ENCODE measurements around the gene PPP2R2C. TPM values are rescaled to one million over a fixed set of nuclear protein-coding genes. Genes with fewer than 3 reads are reported as not detected.
A peak's percentile ranks its signal among the peaks of the same experiment; 100 is the strongest.

Gene PPP2R2C
- total and polyA plus RNA-seq, 2 donors (not counting 1 experiment from before 2014, with no cell fraction given) = 0.10 to 0.17 TPM

DNA sequence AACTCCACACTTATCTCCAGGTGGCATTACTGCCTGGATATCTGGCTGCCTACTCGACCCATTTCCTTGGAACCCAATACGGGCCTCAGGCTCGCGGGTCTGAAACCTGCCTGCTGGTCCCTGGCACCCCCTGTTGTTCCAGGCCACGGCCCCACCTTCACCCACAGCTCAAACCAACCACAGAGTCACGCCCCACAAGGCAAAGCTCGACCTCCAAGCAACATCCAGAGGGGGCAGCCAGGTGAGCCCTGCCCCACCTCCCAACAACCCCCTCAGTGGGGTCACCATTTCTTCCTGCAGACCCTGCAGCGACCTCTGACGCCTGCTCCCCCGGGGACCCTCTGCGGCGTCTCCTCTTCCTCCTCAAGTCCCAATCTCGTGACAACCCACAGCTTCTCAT, 126.5 kb downstream of the PPP2R2C start:
- TF ChIP-seq, protein P1, sequence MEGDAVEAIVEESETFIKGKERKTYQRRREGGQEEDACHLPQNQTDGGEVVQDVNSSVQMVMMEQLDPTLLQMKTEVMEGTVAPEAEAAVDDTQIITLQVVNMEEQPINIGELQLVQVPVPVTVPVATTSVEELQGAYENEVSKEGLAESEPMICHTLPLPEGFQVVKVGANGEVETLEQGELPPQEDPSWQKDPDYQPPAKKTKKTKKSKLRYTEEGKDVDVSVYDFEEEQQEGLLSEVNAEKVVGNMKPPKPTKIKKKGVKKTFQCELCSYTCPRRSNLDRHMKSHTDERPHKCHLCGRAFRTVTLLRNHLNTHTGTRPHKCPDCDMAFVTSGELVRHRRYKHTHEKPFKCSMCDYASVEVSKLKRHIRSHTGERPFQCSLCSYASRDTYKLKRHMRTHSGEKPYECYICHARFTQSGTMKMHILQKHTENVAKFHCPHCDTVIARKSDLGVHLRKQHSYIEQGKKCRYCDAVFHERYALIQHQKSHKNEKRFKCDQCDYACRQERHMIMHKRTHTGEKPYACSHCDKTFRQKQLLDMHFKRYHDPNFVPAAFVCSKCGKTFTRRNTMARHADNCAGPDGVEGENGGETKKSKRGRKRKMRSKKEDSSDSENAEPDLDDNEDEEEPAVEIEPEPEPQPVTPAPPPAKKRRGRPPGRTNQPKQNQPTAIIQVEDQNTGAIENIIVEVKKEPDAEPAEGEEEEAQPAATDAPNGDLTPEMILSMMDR (conservative IDR thresholded peaks at IDR 0.05 in 1 of 2, IDR thresholded peaks at IDR 0.05 in 1 of 2; ENCODE audit: low read depth in 1 of 2, low read length in 2 of 2) = no peak
- no peak for TF ChIP-seq EZH2 (IDR thresholded peaks at IDR 0.05; ENCODE audit: low read length, missing control alignments)
- H4K20me1 ChIP-seq (ENCODE audit: control insufficient read depth, extremely low read depth, insufficient read depth, low read length) = no peaks in the 10 kb centered on the region
- H3K36me3 ChIP-seq (ENCODE audit: control insufficient read depth, insufficient read depth, low read length) = no peaks in the 10 kb centered on the region
- H2AFZ ChIP-seq (ENCODE audit: low read length) = no peak overlapping the region
- no peaks in the 10 kb centered on the region for H3K9me3 ChIP-seq (ENCODE audit: control insufficient read depth, insufficient read depth, low read depth, low read length)
- no peak overlapping the region for H3K4me3 ChIP-seq (replicated peaks in 1 of 4; ENCODE audit: control extremely low read depth in 1 of 4, insufficient read depth in 1 of 4, low read depth in 3 of 4, low read length in 4 of 4)
- H3K79me2 ChIP-seq (ENCODE audit: control insufficient read depth, insufficient read depth, low read length) = no peaks in the 10 kb centered on the region
- no peak overlapping the region for H3K27ac ChIP-seq (ENCODE audit: insufficient read depth, low read length)
- H3K4me2 ChIP-seq (ENCODE audit: extremely low read depth, insufficient read depth, low read length) = no peak overlapping the region
- no peak overlapping the region for H3K9ac ChIP-seq (ENCODE audit: insufficient read depth, low read length)
- no peaks in the 10 kb centered on the region for H3K27me3 ChIP-seq (ENCODE audit: control insufficient read depth, insufficient read depth, low read length)
- H3K4me1 ChIP-seq (ENCODE audit: control insufficient read depth, extremely low read depth, insufficient read depth, low read length) = no peaks in the 10 kb centered on the region
- DNase-seq (ENCODE audit: low read depth in 2 of 2) = no peak

DNA sequence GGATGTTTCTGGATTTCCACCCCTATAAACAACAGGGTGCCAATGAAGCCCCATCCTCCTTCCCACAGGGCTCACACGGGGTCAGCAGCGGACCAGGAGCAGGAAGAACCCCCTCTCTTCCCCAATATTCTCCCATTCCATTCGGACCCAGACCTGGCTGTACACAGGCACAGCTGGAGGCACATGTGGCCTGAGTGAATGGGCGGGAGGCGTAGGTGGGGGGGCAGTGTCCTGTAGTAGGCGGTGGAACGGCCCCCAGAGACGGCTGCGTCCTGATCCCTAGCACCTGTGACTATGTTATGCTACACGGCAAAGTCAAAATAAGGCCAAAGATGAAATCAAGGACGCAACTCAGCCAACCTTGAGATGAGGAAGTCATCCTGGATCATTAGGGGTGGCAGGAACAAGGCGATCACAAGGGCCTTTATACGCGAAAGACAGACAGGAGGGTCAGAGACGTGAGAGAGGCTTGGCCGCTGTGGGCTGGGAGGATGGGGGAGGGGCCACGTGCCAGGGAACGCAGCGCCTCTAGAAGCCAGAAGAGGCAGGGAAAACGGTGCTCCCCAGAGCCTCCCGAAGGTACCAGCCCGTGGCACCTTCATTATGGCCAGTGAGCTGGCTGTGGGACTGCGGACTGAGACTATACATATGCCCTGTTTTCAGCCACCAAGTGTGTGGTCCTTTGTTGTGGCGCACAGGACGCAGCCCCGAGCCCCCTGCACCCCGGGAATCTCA, 127.2 kb downstream of the PPP2R2C start:
- H3K9me3 ChIP-seq (ENCODE audit: control insufficient read depth, insufficient read depth, low read depth, low read length) = no peaks in the 10 kb centered on the region
- H3K4me1 ChIP-seq (ENCODE audit: control insufficient read depth, extremely low read depth, insufficient read depth, low read length) = no peaks in the 10 kb centered on the region
- no peak for DNase-seq (ENCODE audit: low read depth in 2 of 2)
- no peaks in the 10 kb centered on the region for H3K36me3 ChIP-seq (ENCODE audit: control insufficient read depth, insufficient read depth, low read length)
- H3K27me3 ChIP-seq (ENCODE audit: control insufficient read depth, insufficient read depth, low read length) = no peaks in the 10 kb centered on the region
- H2AFZ ChIP-seq (ENCODE audit: low read length) = no peak overlapping the region
- no peaks in the 10 kb centered on the region for H4K20me1 ChIP-seq (ENCODE audit: control insufficient read depth, extremely low read depth, insufficient read depth, low read length)
- H3K9ac ChIP-seq (ENCODE audit: insufficient read depth, low read length) = no peak overlapping the region
- no peaks in the 10 kb centered on the region for H3K79me2 ChIP-seq (ENCODE audit: control insufficient read depth, insufficient read depth, low read length)
- TF ChIP-seq, protein P1 (conservative IDR thresholded peaks at IDR 0.05 in 1 of 2, IDR thresholded peaks at IDR 0.05 in 1 of 2; ENCODE audit: low read depth in 1 of 2, low read length in 2 of 2) = no peak
- no peak for TF ChIP-seq EZH2 (IDR thresholded peaks at IDR 0.05; ENCODE audit: low read length, missing control alignments)
- no peak overlapping the region for H3K27ac ChIP-seq (ENCODE audit: insufficient read depth, low read length)
- no peak overlapping the region for H3K4me2 ChIP-seq (ENCODE audit: extremely low read depth, insufficient read depth, low read length)
- H3K4me3 ChIP-seq (replicated peaks in 1 of 4; ENCODE audit: control extremely low read depth in 1 of 4, insufficient read depth in 1 of 4, low read depth in 3 of 4, low read length in 4 of 4) = no peak overlapping the region

DNA sequence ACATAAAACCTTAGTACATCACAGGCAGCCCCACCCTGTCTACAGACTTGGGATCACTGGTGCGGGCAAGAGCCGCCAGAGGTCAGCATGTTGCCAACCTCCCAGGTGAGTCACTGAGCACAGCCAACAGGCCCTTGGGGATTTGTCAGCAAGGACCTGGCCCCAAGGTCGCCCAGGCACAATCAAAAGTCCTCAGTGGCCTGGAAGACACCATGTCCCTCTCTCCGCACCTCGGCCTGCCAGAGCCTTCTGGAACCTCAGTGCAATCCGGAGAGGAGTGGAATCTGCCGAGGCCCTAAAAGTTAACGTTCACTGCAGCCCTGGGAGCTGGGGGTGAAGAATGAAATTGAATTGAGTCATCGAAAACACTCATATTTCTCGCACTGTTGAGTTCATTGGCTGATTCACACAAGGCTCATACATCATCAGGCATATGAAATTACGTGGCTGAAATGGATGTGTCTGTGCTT, 128.4 kb downstream of the PPP2R2C start:
- peak; percentile 63 to 82 for DNase-seq (ENCODE audit: low read depth in 2 of 2)
- H3K79me2 ChIP-seq (ENCODE audit: control insufficient read depth, insufficient read depth, low read length) = no peaks in the 10 kb centered on the region
- H3K4me2 ChIP-seq (ENCODE audit: extremely low read depth, insufficient read depth, low read length) = no peak overlapping the region
- no peak overlapping the region for H3K4me3 ChIP-seq (replicated peaks in 1 of 4; ENCODE audit: control extremely low read depth in 1 of 4, insufficient read depth in 1 of 4, low read depth in 3 of 4, low read length in 4 of 4)
- H3K4me1 ChIP-seq (ENCODE audit: control insufficient read depth, extremely low read depth, insufficient read depth, low read length) = no peaks in the 10 kb centered on the region
- TF ChIP-seq EZH2 (IDR thresholded peaks at IDR 0.05; ENCODE audit: low read length, missing control alignments) = no peak
- TF ChIP-seq, protein P1 (conservative IDR thresholded peaks at IDR 0.05 in 1 of 2, IDR thresholded peaks at IDR 0.05 in 1 of 2; ENCODE audit: low read depth in 1 of 2, low read length in 2 of 2) = no peak
- no peak overlapping the region for H2AFZ ChIP-seq (ENCODE audit: low read length)
- H3K27me3 ChIP-seq (ENCODE audit: control insufficient read depth, insufficient read depth, low read length) = no peaks in the 10 kb centered on the region
- H3K9ac ChIP-seq (ENCODE audit: insufficient read depth, low read length) = no peak overlapping the region
- H3K36me3 ChIP-seq (ENCODE audit: control insufficient read depth, insufficient read depth, low read length) = no peaks in the 10 kb centered on the region
- no peaks in the 10 kb centered on the region for H3K9me3 ChIP-seq (ENCODE audit: control insufficient read depth, insufficient read depth, low read depth, low read length)
- no peaks in the 10 kb centered on the region for H4K20me1 ChIP-seq (ENCODE audit: control insufficient read depth, extremely low read depth, insufficient read depth, low read length)
- no peak overlapping the region for H3K27ac ChIP-seq (ENCODE audit: insufficient read depth, low read length)
